DND-41 (cell line): ENCODE results near the gene FEM1B.

ENCODE experiments used
- ATAC-seq: fragments of 200-7000 bp; cut with Tn5 transposase; 3 replicates; pipeline ENCODE4 v1.9.1; 2021; ENCODE audit warnings: low read depth; ENCODE audit not compliant: insufficient read depth
- DNase-seq: peaks from one replicate; pipeline ENCODE4 v3.0.0-alpha.2; 2020
- H2AFZ ChIP-seq: 2 replicates; pipeline ENCODE4 v1.6.0; 2012; ENCODE audit warnings: low read depth, low read length
- H3K27ac ChIP-seq: 2 replicates; pipeline ENCODE4 v1.5.1; 2012; ENCODE audit warnings: low read length, inconsistent platforms
- H3K27me3 ChIP-seq: fragments of 200-600 bp; sonication (generic); 2 replicates; pipeline ENCODE4 v1.6.0; 2012; ENCODE audit warnings: low read length, mild to moderate bottlenecking, inconsistent platforms; ENCODE audit not compliant: insufficient read depth, poor library complexity
- H3K36me3 ChIP-seq: 2 replicates; pipeline ENCODE4 v1.5.1; 2012; ENCODE audit warnings: low read length, inconsistent platforms; ENCODE audit not compliant: insufficient read depth
- H3K4me1 ChIP-seq: 2 replicates; pipeline ENCODE4 v1.5.1; 2012; ENCODE audit warnings: mild to moderate bottlenecking, low read length; ENCODE audit not compliant: insufficient read depth
- H3K4me2 ChIP-seq: 2 replicates; pipeline ENCODE4 v1.6.0; 2012; ENCODE audit warnings: mild to moderate bottlenecking, moderate library complexity, low read length, inconsistent platforms; ENCODE audit not compliant: insufficient read depth
- H3K4me3 ChIP-seq, 2 experiments: fragments of 200-600 bp in 1 of 2; shearing (Covaris generic) in 1 of 2; 2 replicates each; pipeline ENCODE4 v1.5.1; 2012 to 2016; ENCODE audit warnings: inconsistent platforms in 2 of 2, low read length in 2 of 2, mild to moderate bottlenecking in 2 of 2, low read depth in 1 of 2, moderate library complexity in 1 of 2
- H3K79me2 ChIP-seq: 2 replicates; pipeline ENCODE4 v1.6.0; 2012; ENCODE audit warnings: low read length, inconsistent platforms; ENCODE audit not compliant: insufficient read depth
- H3K9ac ChIP-seq: 2 replicates; pipeline ENCODE4 v1.6.0; 2012; ENCODE audit warnings: low read depth, mild to moderate bottlenecking, inconsistent platforms, low read length, moderate library complexity
- H3K9me3 ChIP-seq: 2 replicates; pipeline ENCODE4 v1.5.1; 2012; ENCODE audit warnings: low read length, moderate library complexity, mild to moderate bottlenecking, inconsistent platforms; ENCODE audit not compliant: insufficient read depth, severe bottlenecking
- H4K20me1 ChIP-seq: 2 replicates; pipeline ENCODE4 v1.6.0; 2012; ENCODE audit warnings: low read length; ENCODE audit not compliant: insufficient read depth
- CTCF ChIP-seq: IDR thresholded peaks from 2 replicates; pipeline ENCODE4 v1.5.1; 2012; ENCODE audit warnings: borderline replicate concordance, low read length, moderate library complexity, mild to moderate bottlenecking; ENCODE audit not compliant: poor library complexity, severe bottlenecking; ENCODE audit errors: extremely low read depth
- EZH2 ChIP-seq: IDR thresholded peaks from 3 replicates; pipeline ENCODE4 v1.6.1; 2012; ENCODE audit warnings: borderline replicate concordance, low read depth, mild to moderate bottlenecking, moderate library complexity, low read length, inconsistent platforms; ENCODE audit not compliant: severe bottlenecking

FEM1B gene

DNA sequence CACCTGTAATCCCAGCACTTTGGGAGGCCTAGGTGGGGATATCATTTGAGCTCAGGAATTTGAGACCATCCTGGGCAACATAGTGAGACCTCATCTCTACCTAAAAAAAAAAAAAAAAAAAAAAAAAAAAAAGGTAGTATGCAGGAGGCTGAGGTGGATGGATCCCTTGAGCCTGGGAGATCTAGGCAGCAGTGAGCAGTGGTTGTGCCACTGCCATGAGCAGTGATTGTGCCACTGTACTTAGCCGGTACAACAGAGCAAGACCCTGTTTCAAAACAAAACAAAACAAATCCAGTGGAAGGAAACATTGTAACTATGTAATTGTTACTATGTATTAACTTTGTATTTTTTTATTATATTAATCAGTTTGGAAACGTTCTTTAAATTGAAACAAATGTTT is 5.9 kb downstream of the FEM1B start:
- peaks cover 57% of the 10 kb centered on the region for H4K20me1 ChIP-seq
- TF ChIP-seq EZH2, result no peak
- TF ChIP-seq CTCF, result no peak

GRCh38 chr15:68284616-68285258 is 7.2 kb downstream of the FEM1B start:
- no peaks in the 10 kb centered on the region for H3K27me3 ChIP-seq
- no peak overlapping the region for H3K4me3 ChIP-seq
- H3K27ac ChIP-seq, result no peak overlapping the region
- peaks cover 99% of the 10 kb centered on the region for H3K79me2 ChIP-seq
- peaks cover 54% of the 10 kb centered on the region for H4K20me1 ChIP-seq
- DNase-seq (no peak), ATAC-seq (no peak)
- H3K4me2 ChIP-seq, result no peak overlapping the region; the same call in 1 of the 2 replicates
- H3K9me3 ChIP-seq, result no peaks in the 10 kb centered on the region
- TF ChIP-seq CTCF (no peak), EZH2 (no peak)
- peaks cover 23% of the 10 kb centered on the region for H3K4me1 ChIP-seq
- H3K9ac ChIP-seq, result no peak overlapping the region
- peaks cover 32% of the 10 kb centered on the region for H3K36me3 ChIP-seq
- no peak overlapping the region for H2AFZ ChIP-seq

More for the DNA sequence above, 5.9 kb downstream of the FEM1B start:
- Histone ChIP-seq H3K79me2 (peaks cover 99% of the 10 kb centered on the region), H2AFZ (no peak overlapping the region), H3K36me3 (peaks cover 24% of the 10 kb centered on the region), H3K9me3 (no peaks in the 10 kb centered on the region), H3K4me2 (no peak overlapping the region; the same call in 1 of the 2 replicates), H3K4me1 (peaks cover 35% of the 10 kb centered on the region), H3K27me3 (no peaks in the 10 kb centered on the region), H3K4me3 (no peak overlapping the region), H3K9ac (no peak overlapping the region), H3K27ac (no peak overlapping the region)
- no peak for ATAC-seq
- DNase-seq, result no peak

DNA sequence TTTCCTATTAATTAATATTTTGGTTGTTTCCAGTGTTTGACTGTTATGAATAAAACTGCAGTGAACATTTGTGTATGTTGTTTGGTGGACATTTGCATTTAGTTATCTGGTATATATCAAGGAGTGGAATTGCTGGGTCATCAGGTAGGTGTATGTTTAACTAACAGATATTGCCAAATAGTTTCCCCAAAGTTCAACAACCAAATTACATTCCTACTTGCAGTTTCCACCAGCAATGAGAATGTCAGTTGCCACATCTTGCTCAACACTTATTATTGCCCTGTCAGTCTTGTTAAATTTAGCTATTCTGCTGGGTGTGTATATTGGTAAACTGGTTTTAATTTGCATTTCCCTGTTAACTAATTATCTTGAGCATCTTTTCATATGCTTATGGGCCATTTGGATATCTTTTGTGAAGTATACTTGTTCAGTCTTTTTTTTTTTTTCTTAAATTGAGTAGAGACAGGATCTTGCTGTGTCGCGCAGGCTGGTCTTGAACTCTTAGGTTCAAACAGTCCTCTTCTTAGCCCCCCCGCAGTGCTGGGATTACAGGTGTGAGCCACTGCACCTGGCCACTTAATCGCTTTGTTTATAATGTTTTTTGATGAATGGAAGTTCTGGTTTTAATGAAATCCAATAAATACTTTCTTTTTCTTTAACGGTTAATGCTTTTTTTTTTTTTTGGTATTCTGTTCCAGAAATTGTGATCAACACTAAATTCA is 7.9 kb downstream of the FEM1B start:
- Histone ChIP-seq H3K79me2 (peaks cover 99% of the 10 kb centered on the region), H3K27ac (no peak overlapping the region), H3K9ac (no peak overlapping the region), H4K20me1 (peaks cover 52% of the 10 kb centered on the region), H3K36me3 (peaks cover 32% of the 10 kb centered on the region), H3K27me3 (no peaks in the 10 kb centered on the region), H3K9me3 (no peaks in the 10 kb centered on the region), H3K4me3 (no peak overlapping the region), H2AFZ (no peak overlapping the region), H3K4me2 (no peak overlapping the region), H3K4me1 (peaks cover 16% of the 10 kb centered on the region)
- ATAC-seq (no peak), DNase-seq (no peak)
- TF ChIP-seq EZH2, result no peak
- TF ChIP-seq CTCF, result no peak
